ENCODE measurements around the gene MVK. TPM values are rescaled to one million over a fixed set of nuclear protein-coding genes. Genes with fewer than 3 reads are reported as not detected.

Gene MVK
- total and polyA plus RNA-seq, 2 of the 4 experiments (the other 2 are of a cell fraction): 6.6 to 11.5 TPM

DNA sequence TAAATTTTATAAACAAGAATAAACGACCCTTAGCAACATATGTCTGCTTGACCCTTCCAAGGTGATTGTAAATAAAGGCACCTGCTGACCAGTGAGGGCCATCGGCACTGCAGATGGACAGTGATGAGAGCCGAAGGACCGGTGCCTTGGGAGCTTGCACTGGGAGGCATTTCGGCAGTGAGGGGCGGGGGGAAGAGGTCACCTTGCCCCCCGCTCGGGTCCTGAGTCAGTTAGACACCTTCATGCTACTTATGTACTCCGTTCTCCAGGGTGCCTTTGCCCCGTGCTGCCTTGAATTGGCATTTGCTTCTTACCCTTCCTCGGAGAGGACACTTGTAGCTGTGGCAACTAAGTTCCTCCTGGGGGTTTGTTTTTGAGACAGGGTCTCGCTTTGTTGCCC is 23.3 kb upstream of the MVK start:
- Histone ChIP-seq H3K4me2 (ENCODE audit: low read depth, low read length) (no peak overlapping the region), H3K27ac (ENCODE audit: insufficient read depth, low read length) (no peak overlapping the region), H3K9me3 (ENCODE audit: control insufficient read depth, insufficient read depth, low read length) (no peaks in the 10 kb centered on the region), H3K36me3 (ENCODE audit: control insufficient read depth, insufficient read depth, low read length) (no peaks in the 10 kb centered on the region), H2BK120ac (ENCODE audit: low read depth, low read length) (no peak overlapping the region), H4K91ac (ENCODE audit: insufficient read depth, low read depth, low read length) (no peak overlapping the region), H3K4me1 (ENCODE audit: control insufficient read depth, insufficient read depth, low read length) (no peaks in the 10 kb centered on the region), H3K18ac (ENCODE audit: low read depth, low read length) (no peak overlapping the region), H3K27me3 (ENCODE audit: control insufficient read depth, insufficient read depth, low read length) (peaks cover 46% of the 10 kb centered on the region), H4K20me1 (ENCODE audit: insufficient read depth, low read length) (no peaks in the 10 kb centered on the region), H3K14ac (replicated peaks; ENCODE audit: low read depth, low read length) (no peak overlapping the region), H3K4me3 (ENCODE audit: insufficient read depth, low read depth, low read length) (no peak overlapping the region), H3K9me1 (ENCODE audit: insufficient read depth, low read length) (no peaks in the 10 kb centered on the region), H3K23ac (ENCODE audit: low read depth, low read length) (no peak overlapping the region), H4K8ac (ENCODE audit: low read depth in 2 of 2, low read length in 2 of 2) (no peak overlapping the region), H3K9ac (ENCODE audit: low read depth, low read length) (no peak overlapping the region), H2BK15ac (ENCODE audit: low read depth, low read length) (no peak overlapping the region), H2AK5ac (ENCODE audit: low read depth, low read length) (no peak overlapping the region), H3K4ac (ENCODE audit: low read depth, low read length) (no peak overlapping the region), H3K79me1 (ENCODE audit: low read depth in 1 of 2, low read length in 2 of 2) (no peaks in the 10 kb centered on the region), H2AFZ (replicated peaks; ENCODE audit: low read length, poor library complexity) (no peak overlapping the region), H3K56ac (ENCODE audit: extremely low read depth, insufficient read depth, low read length) (no peak overlapping the region), H2BK20ac (ENCODE audit: low read depth, low read length) (no peak overlapping the region), H2AK9ac (replicated peaks; ENCODE audit: low read depth, low read length, poor library complexity) (no peak overlapping the region), H2BK5ac (ENCODE audit: low read depth, low read length, poor library complexity, severe bottlenecking) (no peak overlapping the region), H4K5ac (ENCODE audit: low read depth, low read length) (no peak overlapping the region)
- ATAC-seq (ENCODE audit: low read depth) (no peak), DNase-seq (no peak)
- POLR2A ChIA-PET (ENCODE audit: unreplicated experiment): no interaction called here
- BruUV-seq (replicated peaks): no TSS peak
- WGBS, 2 experiments (ENCODE audit: extremely low coverage in 2 of 2, insufficient read length in 1 of 2): 33% methylated on average over 1 of the region's 12 CpGs; no CpG with 5 or more reads in 1 of the 2 experiments
- TF ChIP-seq MAFK (IDR thresholded peaks at IDR 0.05; ENCODE audit: low read depth, low read length): no peak
- TF ChIP-seq BHLHE40 (IDR thresholded peaks at IDR 0.05; ENCODE audit: low read depth, low read length): no peak
- CTCF ChIA-PET: no interaction called here
- intact Hi-C loops (cut with micrococcal nuclease) (no loop called here), in situ Hi-C loops (cut with MboI; ENCODE audit: low sequenced_read_pairs) (no loop called here), dilution Hi-C loops (cut with HindIII; ENCODE audit: low sequenced_read_pairs, unreplicated experiment) (no loop called here)
